Adrenal gland (tissue), 12 donors: Measurements from ENCODE around the gene C15orf40. TPM values are rescaled to one million over a fixed set of nuclear protein-coding genes. Genes with fewer than 3 reads are reported as not detected.
A peak's percentile ranks its signal among the peaks of the same experiment; 100 is the strongest.

Experiments
- DNase-seq, 7 donors: peaks; one replicate each; pipeline ENCODE4 v3.0.0-alpha.2; 2019 to 2020
- H3K27ac ChIP-seq, 5 donors: fragments of 200-600 bp; sonication (generic) in 4 of 5; 1 replicate in 3 of 5; 2 replicates in 2 of 5; pipeline versions ENCODE4 v1.5.1 to v1.8.0; 2016 to 2020; ENCODE audit warnings: mild to moderate bottlenecking in 1 of 5
- H3K27me3 ChIP-seq: fragments of 200-600 bp; 2 replicates; pipeline ENCODE4 v1.8.0; 2021
- H3K36me3 ChIP-seq, 2 donors: fragments of 200-600 bp; replicated peaks in 1 of 2; 1 replicate in 1 of 2; 2 replicates in 1 of 2; pipeline versions ENCODE4 v1.5.1 to v1.8.0; 2018 to 2022
- H3K4me1 ChIP-seq, 2 donors: fragments of 200-600 bp; replicated peaks in 1 of 2; 1 replicate in 1 of 2; 2 replicates in 1 of 2; pipeline versions ENCODE4 v1.5.1 to v1.8.0; 2018 to 2021
- H3K4me3 ChIP-seq, 4 donors: fragments of 200-600 bp; sonication (generic) in 3 of 4; one replicate each; pipeline ENCODE4 v1.5.1; 2016 to 2018
- H3K9me3 ChIP-seq, 3 donors: fragments of 200-600 bp; sonication (generic) in 1 of 3; replicated peaks in 1 of 3; 1 replicate in 2 of 3; 2 replicates in 1 of 3; pipeline versions ENCODE4 v1.5.1 to v1.8.0; 2016 to 2021
- CTCF ChIP-seq, 6 experiments: fragments of 450-650 bp in 4 of 6; fragments of 200-600 bp in 2 of 6; sonication (generic) in 1 of 6; IDR thresholded peaks; 1 replicate in 5 of 6; 2 replicates in 1 of 6; pipeline versions ENCODE4 v1.5.1 to v1.8.0; 2016 to 2021; ENCODE audit warnings: antibody characterized with exemption in 6 of 6, mild to moderate bottlenecking in 2 of 6, moderate library complexity in 1 of 6
- POLR2A ChIP-seq, 2 donors: fragments of 450-650 bp; IDR thresholded peaks; one replicate each; pipeline ENCODE4 v1.6.1; 2017; ENCODE audit warnings: antibody characterized with exemption in 2 of 2, mild to moderate bottlenecking in 2 of 2, moderate library complexity in 1 of 2
- WGBS, 4 donors: extraction: QIAGEN DNeasy Blood & Tissue Kit in 2 of 4; methylation state at CpG; one replicate each; pipeline versions ENCODE4 v1.1.5 to v1.1.7; 2013 to 2017; 5-methylcytosine and 5-hydroxymethylcytosine counted together
- intact Hi-C, 2 donors: fragments of 100-400 bp; cut with DNase I; formaldehyde crosslinking; loops; one replicate each; pipeline versions ENCODE4 v1.14.1 to v1.15.0; 2022 to 2023
- polyA plus RNA-seq, 3 donors: library from polyadenylated mRNA; stranded (reverse); fragments of 200-250 nt in 2 of 3; fragments of 350-450 nt in 1 of 3; fragmentation: Illumina TruSeq in 1 of 3; extraction: RNeasy Lipid Tissue Mini Kit (QIAGEN cat#74804) in 1 of 3; gene quantifications; one replicate each; pipeline ENCODE4 v1.2.3, GENCODE V29; 2013 to 2014
- total RNA-seq, 9 donors: library from RNA; depleted of rRNA in 4 of 9; stranded (reverse); fragments of >200 nt in 4 of 9; fragments of 120-200 nt in 1 of 9; fragmentation: NEBNext Ultra II Directional in 1 of 9; extraction: Animal tissue kit (Norgen Biotek cat#: 25700) in 1 of 9; gene quantifications; one replicate each; pipeline versions ENCODE4 v1.1.0 to v1.2.4, GENCODE V29; 2013 to 2023
- donor health status: healthy with polysubstance abuse.
- donor health status: Bipolar disorder and iron deficiency.
- donor health status: DM: yes; HTN: yes; CAD: no.
- donor health status: DM: no; HTN: no; CAD: no.
- donor health status: DM: no; HTN: no; CAD: no.
- donor health status: DM: yes; HTN: yes; CAD: no.

Gene C15orf40
- total and polyA plus RNA-seq, 12 donors = 7.8 to 28.2 (median 23.0) TPM

GRCh38 chr15:83053151-83053550, 41.7 kb upstream of the C15orf40 start:
- Histone ChIP-seq H3K27ac (peak overlapping the region in 1 of 5 donors; percentile 7), H3K36me3 (peaks cover 0 to 34% of the 10 kb centered on the region in 2 donors), H3K27me3 (no peaks in the 10 kb centered on the region), H3K4me1 (peaks cover 0 to 5% of the 10 kb centered on the region in 2 donors), H3K4me3 (no peak overlapping the region), H3K9me3 (no peaks in the 10 kb centered on the region)
- intact Hi-C loops = no loop called here
- DNase-seq = no peak
- TF ChIP-seq POLR2A (IDR thresholded peaks at IDR 0.05) (no peak), CTCF (IDR thresholded peaks at IDR 0.05) (no peak)

- DNase-seq = no peak
- intact Hi-C loops = no loop called here
- H3K27ac ChIP-seq = peak overlapping the region in 1 of 5 donors; percentile 32
- H3K4me1 ChIP-seq = no peaks in the 10 kb centered on the region
- no peaks in the 10 kb centered on the region for H3K9me3 ChIP-seq
- no peak overlapping the region for H3K4me3 ChIP-seq
- 45 to 61% (median 52%) methylated on average over 3 of the region's 3 CpGs for WGBS, 4 donors
- TF ChIP-seq POLR2A (IDR thresholded peaks at IDR 0.05) = no peak
- TF ChIP-seq CTCF (IDR thresholded peaks at IDR 0.05) = no peak
- H3K36me3 ChIP-seq = peaks cover 0 to 19% of the 10 kb centered on the region in 2 donors
- H3K27me3 ChIP-seq = no peaks in the 10 kb centered on the region
These were observed 35.2 kb upstream of the C15orf40 start for GRCh38 chr15:83046558-83047127.

GRCh38 chr15:83044156-83044555, 32.7 kb upstream of the C15orf40 start:
- H3K27me3 ChIP-seq = no peaks in the 10 kb centered on the region
- no peaks in the 10 kb centered on the region for H3K4me1 ChIP-seq
- 96 to 97% (median 97%) methylated on average over 12 of the region's 12 CpGs for WGBS, 4 donors
- no peaks in the 10 kb centered on the region for H3K9me3 ChIP-seq
- TF ChIP-seq CTCF (IDR thresholded peaks at IDR 0.05) (no peak), POLR2A (IDR thresholded peaks at IDR 0.05) (no peak)
- H3K27ac ChIP-seq = no peak overlapping the region
- DNase-seq = no peak
- no peak overlapping the region for H3K4me3 ChIP-seq
- peaks cover 0 to 35% of the 10 kb centered on the region in 2 donors for H3K36me3 ChIP-seq
- intact Hi-C loops = no loop called here

- WGBS, 4 donors = 14 to 47% (median 19%) methylated on average over 1 of the region's 1 CpG
- intact Hi-C loops = no loop called here
- no peak overlapping the region for H3K4me3 ChIP-seq
- TF ChIP-seq CTCF (IDR thresholded peaks at IDR 0.05) (no peak), POLR2A (IDR thresholded peaks at IDR 0.05) (no peak)
- no peaks in the 10 kb centered on the region for H3K9me3 ChIP-seq
- DNase-seq = no peak
- H3K27me3 ChIP-seq = no peaks in the 10 kb centered on the region
- H3K36me3 ChIP-seq = peaks cover 0 to 18% of the 10 kb centered on the region in 2 donors
- peak overlapping the region in 2 of 5 donors; percentile 20 to 40 for H3K27ac ChIP-seq
- peaks cover 0 to 5% of the 10 kb centered on the region in 2 donors for H3K4me1 ChIP-seq
These were observed 27.8 kb upstream of the C15orf40 start for GRCh38 chr15:83039206-83039605.
